Thoracic aorta (tissue), 2 donors: ENCODE measurements around the gene PAPOLA. TPM values are rescaled to one million over a fixed set of nuclear protein-coding genes. Genes with fewer than 3 reads are reported as not detected.

Experiments
- ATAC-seq: fragments of 150-250 bp; one replicate; pipeline ENCODE4 v1.8.0; 2017; ENCODE audit warnings: low read depth; ENCODE audit not compliant: insufficient number of reproducible peaks, low FRiP score
- DNase-seq: peaks from one replicate; pipeline ENCODE4 v3.0.0-alpha.2; 2020; ENCODE audit warnings: low spot score
- H3K27ac ChIP-seq, 2 donors: fragments of 200-600 bp; sonication (generic); 1 replicate in 1 of 2; 2 replicates in 1 of 2; pipeline ENCODE4 v1.5.1; 2016; ENCODE audit warnings: mild to moderate bottlenecking in 2 of 2, moderate library complexity in 2 of 2
- H3K27me3 ChIP-seq: fragments of 200-600 bp; sonication (generic); replicated peaks from 2 replicates; pipeline ENCODE4 v1.6.0; 2016; ENCODE audit warnings: mild to moderate bottlenecking; ENCODE audit not compliant: insufficient read depth
- H3K36me3 ChIP-seq: fragments of 200-600 bp; sonication (generic); one replicate; pipeline ENCODE4 v1.5.1; 2016
- H3K4me1 ChIP-seq, 2 donors: fragments of 200-600 bp; sonication (generic); 1 replicate in 1 of 2; 2 replicates in 1 of 2; pipeline versions ENCODE4 v1.5.1 to v1.6.0; 2016; ENCODE audit warnings: low read depth in 2 of 2, mild to moderate bottlenecking in 1 of 2; ENCODE audit not compliant: control insufficient read depth in 1 of 2
- H3K4me3 ChIP-seq: fragments of 200-600 bp; sonication (generic); 2 replicates; pipeline ENCODE4 v1.5.1; 2016; ENCODE audit warnings: mild to moderate bottlenecking
- H3K9me3 ChIP-seq: fragments of 200-600 bp; sonication (generic); 2 replicates; pipeline ENCODE4 v1.5.1; 2016
- CTCF ChIP-seq: fragments of 200-600 bp; sonication (generic); IDR thresholded peaks from one replicate; pipeline ENCODE4 v1.5.1; 2019; ENCODE audit warnings: antibody characterized with exemption
- total RNA-seq, 2 donors: library from RNA; depleted of rRNA; stranded (reverse); fragments of >200 nt; gene quantifications; one replicate each; pipeline versions ENCODE4 v1.1.0 to v1.2.3, GENCODE V29; 2016

PAPOLA gene
- total RNA-seq, 2 donors from 2014 or later = 81.9 to 152 TPM

DNA sequence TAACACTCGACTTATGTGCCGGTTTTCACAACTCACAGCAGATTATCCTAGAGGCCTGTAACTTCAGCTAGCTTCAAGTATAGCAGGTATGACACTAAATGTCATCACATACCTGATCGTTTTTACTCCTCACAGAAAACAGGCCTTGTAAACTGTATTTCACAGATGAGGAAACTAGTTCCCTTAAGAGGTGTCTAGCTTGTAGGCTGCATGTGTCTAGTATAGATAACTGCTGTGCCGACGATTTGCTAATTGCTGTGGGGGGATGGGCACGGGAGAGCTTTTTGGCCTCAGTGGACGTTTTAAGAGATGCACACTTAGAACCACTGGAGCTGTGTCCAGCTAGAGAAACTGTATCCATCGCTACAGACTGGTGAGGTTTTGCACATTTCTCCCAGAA lies 78.8 kb downstream of the PAPOLA start:
- Histone ChIP-seq H3K27ac (no peak overlapping the region), H3K4me3 (no peak overlapping the region), H3K27me3 (no peaks in the 10 kb centered on the region), H3K36me3 (no peaks in the 10 kb centered on the region), H3K4me1 (no peaks in the 10 kb centered on the region), H3K9me3 (no peaks in the 10 kb centered on the region)
- ATAC-seq (no peak), DNase-seq (no peak)
- no peak for TF ChIP-seq CTCF

- no peak for ATAC-seq
- Histone ChIP-seq H3K4me3 (no peak overlapping the region), H3K9me3 (no peaks in the 10 kb centered on the region), H3K27ac (no peak overlapping the region), H3K36me3 (no peaks in the 10 kb centered on the region), H3K27me3 (no peaks in the 10 kb centered on the region), H3K4me1 (no peaks in the 10 kb centered on the region)
- TF ChIP-seq CTCF = no peak
- no peak for DNase-seq
Observed at GRCh38 chr14:96581902-96582301, 79.7 kb downstream of the PAPOLA start.

GRCh38 chr14:96582411-96582961 lies 80.3 kb downstream of the PAPOLA start:
- DNase-seq (no peak), ATAC-seq (no peak)
- no peak for TF ChIP-seq CTCF
- Histone ChIP-seq H3K36me3 (no peaks in the 10 kb centered on the region), H3K27ac (no peak overlapping the region), H3K9me3 (no peaks in the 10 kb centered on the region), H3K27me3 (no peaks in the 10 kb centered on the region), H3K4me3 (no peak overlapping the region), H3K4me1 (no peaks in the 10 kb centered on the region)

DNA sequence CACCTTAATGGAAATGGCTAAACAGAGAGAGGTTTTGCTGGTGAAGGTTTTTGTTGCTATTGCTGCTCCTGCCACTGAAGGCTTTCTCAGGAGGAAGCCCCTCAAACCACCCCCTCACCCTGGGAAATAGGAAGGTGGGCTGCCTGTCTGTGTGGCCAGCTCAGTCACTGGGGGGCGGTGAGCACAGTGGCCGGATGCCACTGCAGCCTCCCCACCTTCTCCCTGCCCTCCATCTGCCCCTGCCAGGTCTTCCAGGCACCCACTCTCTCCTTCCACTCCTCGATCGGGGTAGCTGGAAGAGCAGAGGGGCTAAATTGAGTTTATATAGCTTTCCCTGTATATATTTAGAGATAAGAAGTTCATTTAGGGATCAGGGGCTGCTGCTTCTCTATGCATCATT lies 80.8 kb downstream of the PAPOLA start:
- Histone ChIP-seq H3K36me3 (no peaks in the 10 kb centered on the region), H3K4me3 (no peak overlapping the region), H3K4me1 (no peaks in the 10 kb centered on the region), H3K27me3 (no peaks in the 10 kb centered on the region), H3K27ac (no peak overlapping the region), H3K9me3 (no peaks in the 10 kb centered on the region)
- no peak for ATAC-seq
- no peak for DNase-seq
- TF ChIP-seq CTCF = no peak

GRCh38 chr14:96583569-96584041 lies 81.4 kb downstream of the PAPOLA start:
- H3K27ac ChIP-seq = no peak overlapping the region
- H3K27me3 ChIP-seq = no peaks in the 10 kb centered on the region
- ATAC-seq = no peak
- no peak for DNase-seq
- H3K4me3 ChIP-seq = no peak overlapping the region
- no peaks in the 10 kb centered on the region for H3K36me3 ChIP-seq
- H3K9me3 ChIP-seq = no peaks in the 10 kb centered on the region
- no peaks in the 10 kb centered on the region for H3K4me1 ChIP-seq
- TF ChIP-seq CTCF = no peak
